Left cardiac atrium (tissue), 4 donors: Measurements from ENCODE around the gene HECW1. TPM values are rescaled to one million over a fixed set of nuclear protein-coding genes. Genes with fewer than 3 reads are reported as not detected.

Source experiments
- ATAC-seq, 2 donors: fragments of 200-7000 bp; cut with Tn5 transposase; one replicate each; pipeline ENCODE4 v1.9.1; 2020; ENCODE audit warnings: mild to moderate bottlenecking in 2 of 2, moderate library complexity in 2 of 2
- DNase-seq: peaks from one replicate; pipeline ENCODE4 v3.0.0-alpha.2; 2020
- intact Hi-C, 2 donors: fragments of 100-400 bp; cut with DNase I; formaldehyde crosslinking; loops; one replicate each; pipeline versions ENCODE4 v1.14.1 to v1.15.1; 2022 to 2023
- total RNA-seq, 2 donors: library from RNA; stranded (reverse); fragmentation: NEBNext Ultra II Directional; extraction: Animal tissue kit (Norgen Biotek cat#: 25700); gene quantifications; one replicate each; pipeline ENCODE4 v1.2.1, GENCODE V29; 2021
- donor health status: DM: no; HTN: yes; CAD: no.
- donor health status: DM: no; HTN: yes; CAD: no; lungs with severe emphysema.
- donor health status: DM: yes; HTN: yes; CAD: no.
- donor health status: Dilated cardiomyopathy.

Gene HECW1
- total RNA-seq, 2 donors from 2014 or later = not detected

DNA sequence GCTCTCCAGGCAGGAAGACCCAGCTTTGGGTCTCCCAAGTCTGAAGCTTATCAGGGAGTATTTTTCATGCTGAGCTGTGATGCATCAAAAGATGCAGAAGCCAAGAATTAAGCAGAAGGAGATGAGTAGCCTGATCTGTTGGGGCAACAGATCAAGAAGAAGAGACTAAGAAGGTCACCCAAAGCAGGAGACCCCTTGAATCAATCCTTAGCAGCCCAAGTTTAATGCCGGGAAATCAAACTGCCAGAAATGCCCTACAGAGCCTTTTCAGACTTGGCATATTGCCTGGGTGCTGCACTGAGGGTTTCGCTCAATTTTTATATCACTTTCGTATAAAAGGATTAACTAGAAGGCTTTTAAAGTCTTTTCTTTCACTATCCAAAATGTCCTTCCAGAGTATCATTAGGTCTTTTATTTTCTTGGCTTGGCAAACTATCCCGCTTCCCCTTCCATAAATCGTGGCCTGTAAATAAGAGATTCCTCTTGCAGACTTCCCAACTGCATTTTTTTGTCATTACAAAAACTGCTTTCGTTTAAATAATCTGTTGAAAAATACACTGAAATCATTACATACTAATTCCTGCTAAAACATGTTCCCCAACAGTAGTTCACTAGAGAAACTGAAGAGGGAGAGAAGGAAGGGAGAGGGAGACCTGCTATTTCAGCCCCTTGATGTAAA lies 421.5 kb downstream of the HECW1 start:
- no peak for DNase-seq

DNA sequence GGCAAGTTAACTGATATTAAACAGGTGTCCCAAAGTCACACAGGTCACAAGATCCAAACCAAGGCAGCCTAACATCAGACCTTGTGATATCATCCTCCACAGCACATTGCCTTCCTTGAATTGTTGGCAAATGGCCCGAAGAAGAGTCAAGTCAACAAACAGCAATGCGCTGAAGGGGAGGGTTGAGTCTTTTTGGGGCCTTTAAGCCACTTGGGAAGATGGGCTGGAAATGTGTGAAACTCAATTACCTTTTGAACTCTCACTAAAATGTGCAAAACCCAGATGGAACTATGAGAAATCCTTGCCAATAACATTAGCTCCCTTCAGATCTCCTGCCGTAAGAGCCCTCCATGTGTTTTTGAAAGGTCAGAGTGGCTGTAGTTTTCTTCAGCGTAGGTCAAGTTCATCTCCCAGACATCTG lies 422.6 kb downstream of the HECW1 start:
- DNase-seq (no peak), ATAC-seq (no peak)
- intact Hi-C loops = no loop called here

More for the DNA sequence above, 421.5 kb downstream of the HECW1 start:
- intact Hi-C loops = loop anchor here in 1 of 2 donors (5.0 kb wide), 1 partner anchor 177 kb away; no protein-coding TSS in a partner anchor
- ATAC-seq = no peak

DNA sequence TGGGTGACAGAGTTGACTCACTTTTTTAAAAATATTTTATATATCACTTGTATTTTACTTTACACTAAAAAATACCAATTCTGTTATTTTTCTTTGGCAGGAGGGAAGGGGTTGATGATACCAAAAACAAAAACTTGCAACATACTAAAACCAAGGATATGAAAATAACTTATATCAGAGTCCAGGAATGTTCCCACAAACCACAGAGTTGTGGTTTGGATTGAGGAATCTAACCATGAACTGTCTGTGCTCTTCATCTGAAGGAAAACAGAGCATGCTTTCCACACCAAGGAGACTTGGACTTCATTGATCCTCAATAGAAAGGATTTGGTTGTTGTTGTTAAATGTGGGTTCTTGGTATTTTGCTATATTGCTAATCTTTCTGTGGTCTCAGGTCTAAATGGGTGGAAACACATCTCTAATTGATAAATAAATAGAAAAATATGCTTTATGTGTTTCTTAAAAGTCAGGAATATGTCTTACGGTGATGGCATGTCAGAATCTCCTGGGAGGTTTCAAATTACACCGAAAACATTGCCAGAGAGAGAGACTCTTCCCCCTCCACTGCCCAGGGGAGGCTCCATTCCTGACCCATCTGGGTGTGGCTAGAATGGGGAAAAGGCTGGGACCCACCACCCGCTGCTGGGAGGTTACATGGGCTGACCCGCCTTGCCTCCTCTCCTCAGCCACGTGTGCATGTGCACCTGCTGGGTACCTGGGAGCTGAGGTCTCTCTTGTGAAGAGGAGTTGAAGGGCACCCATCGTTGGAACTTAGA lies 423.6 kb downstream of the HECW1 start:
- no peak for DNase-seq
- ATAC-seq = peak in 1 of 2 donors; percentile 58
- intact Hi-C loops = no loop called here

DNA sequence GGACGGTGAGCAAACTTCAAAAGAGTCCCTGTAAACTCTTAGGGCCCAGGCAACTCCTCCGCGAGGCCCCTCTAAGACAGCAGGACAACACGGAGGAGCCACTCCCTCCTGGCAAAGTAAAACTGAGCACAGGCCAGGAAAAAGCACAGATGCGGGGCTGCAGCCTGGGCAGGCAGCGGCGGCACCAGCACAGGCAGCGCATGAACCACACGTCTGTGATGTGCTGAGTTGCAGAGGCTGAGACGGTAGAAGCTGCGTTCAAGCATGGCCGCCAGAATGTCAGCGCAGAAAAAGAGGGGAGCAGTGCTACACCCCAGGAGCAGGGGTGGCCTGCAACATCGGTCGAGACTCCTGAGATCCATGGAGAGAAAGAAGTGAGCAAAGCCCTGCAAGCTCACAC lies 424.3 kb downstream of the HECW1 start:
- no peak for DNase-seq
- no peak for ATAC-seq
- intact Hi-C loops = no loop called here

DNA sequence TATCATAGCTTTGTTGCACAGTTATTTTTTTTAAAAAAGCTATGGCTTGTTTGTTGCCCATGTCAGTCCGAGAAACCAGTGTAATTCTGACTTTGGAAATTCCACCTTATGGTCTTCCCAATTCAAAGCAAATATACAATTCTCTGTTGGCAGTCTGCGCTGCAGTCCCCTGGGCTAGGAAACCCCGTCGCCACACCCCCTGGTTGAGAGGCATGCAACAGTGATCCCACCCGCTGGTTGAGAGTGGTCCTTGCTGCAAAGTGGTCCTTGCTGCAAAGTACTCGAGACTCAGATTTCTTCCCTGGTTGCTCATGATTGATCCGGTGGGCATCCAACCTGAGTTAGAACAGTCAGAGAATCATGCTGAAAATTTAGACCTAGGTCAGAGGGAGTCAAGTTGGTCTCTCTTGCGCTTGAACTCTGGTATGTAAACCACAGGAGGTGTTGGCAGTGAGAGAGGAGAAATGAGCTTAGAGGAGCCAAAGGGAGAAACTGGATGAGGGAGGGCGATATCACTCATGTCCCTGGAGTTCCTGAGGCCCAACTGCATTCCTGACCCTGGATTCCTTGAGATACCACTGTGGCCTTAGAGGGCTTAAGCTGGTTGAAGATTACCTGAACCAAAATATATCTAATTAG lies 425.4 kb downstream of the HECW1 start:
- ATAC-seq (no peak), DNase-seq (no peak)
- intact Hi-C loops = no loop called here

DNA sequence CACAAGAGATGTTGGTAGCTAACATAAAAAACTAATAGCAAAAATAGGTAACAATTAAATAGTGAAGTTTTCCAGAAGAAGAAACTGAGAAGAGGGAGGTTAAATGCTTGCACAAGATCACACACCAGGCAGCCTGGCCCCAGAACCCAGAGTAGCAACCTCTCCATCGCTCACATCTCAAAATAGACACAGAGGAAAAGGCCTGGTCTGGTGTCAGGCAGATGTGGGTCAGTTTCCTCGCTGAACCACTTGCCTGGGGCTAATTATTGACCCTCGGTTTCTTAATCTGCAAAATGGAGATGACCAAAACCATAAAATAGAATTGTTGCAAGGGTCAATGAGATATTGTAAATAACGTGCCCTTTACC lies 425.9 kb downstream of the HECW1 start:
- ATAC-seq (no peak), DNase-seq (no peak)
- intact Hi-C loops = no loop called here

DNA sequence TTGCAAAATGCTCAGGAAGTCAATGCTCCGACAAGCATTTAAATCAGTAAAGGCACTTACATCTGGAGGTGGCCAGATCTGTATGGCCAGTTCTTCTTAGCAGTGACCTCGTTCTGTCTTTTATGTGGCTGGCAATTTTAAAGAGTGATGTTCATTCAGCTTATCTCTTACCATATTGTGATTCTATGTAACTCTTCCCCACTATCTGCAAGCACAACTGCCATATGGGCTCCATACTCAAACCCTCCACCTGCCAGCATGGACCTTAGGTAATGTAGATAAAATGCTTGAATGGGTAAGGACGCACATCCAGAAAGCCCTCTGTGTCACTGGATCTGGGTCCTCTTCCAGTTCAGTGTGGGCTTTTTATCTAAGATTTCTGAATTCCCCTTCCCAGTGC lies 428.0 kb downstream of the HECW1 start:
- intact Hi-C loops = no loop called here
- DNase-seq (no peak), ATAC-seq (no peak)

DNA sequence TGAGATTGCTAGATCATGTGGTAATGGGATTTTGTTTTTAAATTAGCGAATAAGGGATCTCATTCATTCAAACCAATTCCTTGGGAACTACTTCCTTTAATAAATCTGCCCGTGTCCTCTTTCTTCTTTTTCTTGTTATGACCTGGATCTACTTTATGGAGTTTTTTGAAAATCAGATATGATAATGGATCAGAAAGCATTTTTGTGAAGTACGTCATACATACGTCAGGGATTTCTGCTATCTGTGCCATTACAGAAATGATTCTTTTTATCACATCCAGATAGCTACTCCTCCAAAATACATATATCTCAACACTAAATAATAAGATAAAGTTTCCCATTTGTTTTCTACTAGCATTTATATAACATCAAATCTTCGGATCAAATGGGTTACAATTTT lies 430.3 kb downstream of the HECW1 start:
- ATAC-seq (no peak), DNase-seq (no peak)
- intact Hi-C loops = no loop called here

DNA sequence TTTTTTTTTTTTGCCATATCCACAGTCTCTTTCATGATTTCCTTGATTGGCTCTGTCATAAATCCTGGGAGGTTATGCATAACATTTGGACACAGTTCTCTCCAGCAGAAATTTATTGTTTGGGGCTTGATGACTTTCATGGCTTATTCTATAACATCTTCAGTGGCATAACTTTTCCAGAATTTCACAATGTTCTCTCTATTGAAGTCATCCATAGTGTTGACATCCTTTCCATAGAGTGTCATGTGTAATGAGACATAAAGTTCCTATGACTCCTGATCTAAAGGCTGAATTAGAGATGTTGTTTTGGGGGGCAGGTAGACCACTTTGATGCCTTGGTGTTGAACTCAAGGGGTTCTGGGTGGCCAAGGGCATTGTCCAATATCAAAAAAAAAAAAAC lies 433.8 kb downstream of the HECW1 start:
- DNase-seq (no peak), ATAC-seq (no peak)
- intact Hi-C loops = no loop called here

DNA sequence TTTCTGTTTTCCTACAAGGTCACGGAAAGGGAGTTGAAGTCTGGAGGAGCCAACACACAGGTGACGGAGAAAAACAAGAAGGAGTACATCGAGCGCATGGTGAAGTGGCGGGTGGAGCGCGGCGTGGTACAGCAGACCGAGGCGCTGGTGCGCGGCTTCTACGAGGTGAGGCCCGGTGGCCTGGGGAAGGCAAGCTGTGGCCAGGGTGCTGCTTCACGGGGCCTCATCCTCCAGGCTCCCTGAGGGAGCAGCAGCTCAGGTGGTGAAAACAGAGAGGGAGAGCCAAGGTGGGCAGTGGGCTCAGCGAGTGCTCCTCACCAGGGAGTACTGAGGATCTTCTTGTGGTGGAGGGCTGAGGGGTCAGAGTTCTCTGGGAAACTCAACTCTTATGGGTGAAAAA lies 438.0 kb downstream of the HECW1 start:
- intact Hi-C loops = no loop called here

DNA sequence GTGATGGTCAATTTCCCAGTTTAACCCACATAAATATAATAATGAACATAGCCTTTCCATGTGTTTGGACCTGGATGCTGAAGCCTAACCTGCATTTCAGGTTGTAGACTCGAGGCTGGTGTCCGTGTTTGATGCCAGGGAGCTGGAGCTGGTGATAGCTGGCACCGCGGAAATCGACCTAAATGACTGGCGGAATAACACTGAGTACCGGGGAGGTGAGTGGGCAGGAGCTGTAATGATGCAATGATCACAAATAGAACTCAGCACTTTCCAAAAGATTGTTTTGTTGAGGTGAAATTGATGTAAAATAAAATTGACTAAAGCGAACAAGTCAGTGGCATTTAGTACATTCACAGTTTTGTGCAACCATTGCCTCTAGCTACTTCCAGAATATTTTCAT lies 439.7 kb downstream of the HECW1 start:
- intact Hi-C loops = no loop called here
- DNase-seq = no peak
- no peak for ATAC-seq

More for the DNA sequence above, 438.0 kb downstream of the HECW1 start:
- DNase-seq (no peak), ATAC-seq (no peak)

DNA sequence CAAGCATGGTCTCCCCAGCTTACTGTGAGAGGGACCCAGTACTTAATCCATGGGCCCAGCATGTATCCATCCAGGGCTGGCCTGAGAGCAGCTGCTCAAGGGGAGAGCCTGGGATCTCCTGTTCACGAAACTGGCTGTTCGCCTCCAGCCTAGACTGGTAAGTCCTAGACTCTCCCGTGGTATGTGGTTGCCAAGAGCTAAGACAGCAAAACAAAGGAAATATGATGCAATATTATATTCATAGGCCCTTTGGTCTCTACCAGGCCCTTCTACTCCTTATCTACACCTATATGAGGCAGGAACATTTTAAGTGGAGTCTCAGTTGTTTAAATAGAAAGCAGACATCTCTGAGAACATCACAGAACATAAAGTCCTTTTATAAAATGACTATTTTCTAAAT lies 441.6 kb downstream of the HECW1 start:
- DNase-seq (no peak), ATAC-seq (peak in 1 of 2 donors; percentile 61)
- intact Hi-C loops = no loop called here

DNA sequence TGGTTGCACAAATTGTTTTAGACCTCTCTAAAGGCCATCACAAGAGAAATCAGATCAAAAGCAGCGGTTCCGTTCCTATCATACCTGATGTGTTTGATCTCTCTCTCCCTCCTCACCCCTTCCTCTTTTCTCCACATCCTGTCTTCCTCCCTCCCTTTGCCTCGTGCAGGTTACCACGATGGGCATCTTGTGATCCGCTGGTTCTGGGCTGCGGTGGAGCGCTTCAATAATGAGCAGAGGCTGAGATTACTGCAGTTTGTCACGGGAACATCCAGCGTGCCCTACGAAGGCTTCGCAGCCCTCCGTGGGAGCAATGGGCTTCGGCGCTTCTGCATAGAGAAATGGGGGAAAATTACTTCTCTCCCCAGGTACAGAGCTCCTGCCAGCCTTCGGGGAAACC lies 442.0 kb downstream of the HECW1 start:
- DNase-seq (no peak), ATAC-seq (no peak)
- intact Hi-C loops = no loop called here

DNA sequence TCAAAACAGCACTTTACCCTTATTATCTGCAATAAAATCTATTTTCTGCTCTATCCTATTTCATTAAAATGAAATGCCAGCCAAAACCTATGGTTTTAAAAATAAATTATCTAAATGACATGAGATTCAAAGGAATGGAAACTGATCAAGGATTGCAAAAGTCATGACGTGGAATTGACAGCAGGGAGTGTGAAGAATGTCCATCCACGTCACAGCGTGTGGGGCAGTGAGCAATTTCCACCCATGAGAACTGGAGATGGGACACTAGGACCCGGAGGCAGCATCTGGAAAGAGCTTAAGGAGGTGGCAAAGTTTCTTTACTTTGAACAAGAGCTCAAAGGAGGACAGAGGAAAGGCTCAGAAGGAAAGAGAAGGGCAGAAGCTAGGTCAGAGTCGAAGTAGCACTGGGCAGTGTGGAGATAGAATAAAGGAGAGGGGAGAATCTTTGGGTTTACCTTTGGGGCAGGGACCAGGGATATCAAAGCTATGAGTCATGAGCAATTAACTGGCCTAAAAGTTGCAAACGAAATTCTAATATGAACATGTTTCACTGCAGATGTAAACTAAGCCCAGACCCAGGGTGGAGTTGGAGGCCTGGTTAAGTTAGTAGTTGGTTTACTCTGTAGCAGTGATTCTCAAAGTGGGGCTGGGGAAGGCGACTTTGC lies 445.5 kb downstream of the HECW1 start:
- DNase-seq (no peak), ATAC-seq (no peak)
- intact Hi-C loops = no loop called here

DNA sequence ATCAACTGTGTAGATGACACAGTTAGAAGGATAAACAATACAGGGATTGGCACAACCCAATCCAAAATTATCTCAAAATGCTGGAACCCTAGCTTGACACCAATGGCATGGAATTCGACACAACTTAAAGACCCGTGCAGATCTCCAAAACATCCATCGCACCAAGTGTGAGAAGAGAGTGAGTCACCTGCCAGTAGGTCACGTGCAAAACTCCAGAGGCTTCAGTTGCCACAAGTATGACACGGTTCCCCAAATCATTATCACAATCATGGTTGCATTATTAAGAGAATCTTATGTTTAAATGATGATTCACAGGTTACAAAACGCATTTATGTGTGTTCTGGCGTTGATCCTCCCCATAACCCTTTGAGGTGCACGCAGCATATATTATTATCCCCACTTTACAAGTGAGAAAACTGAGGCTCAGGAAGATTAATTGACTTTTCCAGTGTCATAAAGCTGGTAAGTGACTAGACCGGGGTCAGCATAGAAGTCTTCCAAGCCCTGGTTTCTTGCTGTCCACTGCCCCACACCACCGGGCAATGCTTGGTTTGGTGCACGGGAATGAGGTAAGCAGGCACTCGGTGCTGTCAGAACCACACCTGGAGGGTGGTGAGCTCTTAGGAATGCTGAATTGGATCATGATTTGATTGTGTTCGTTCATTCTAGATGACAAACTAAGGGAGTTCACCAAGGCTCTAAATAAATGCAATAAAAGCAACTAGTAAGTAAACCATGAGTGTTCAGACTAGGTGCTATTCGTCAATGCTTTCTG lies 446.9 kb downstream of the HECW1 start:
- intact Hi-C loops = no loop called here
- ATAC-seq (no peak), DNase-seq (no peak)

DNA sequence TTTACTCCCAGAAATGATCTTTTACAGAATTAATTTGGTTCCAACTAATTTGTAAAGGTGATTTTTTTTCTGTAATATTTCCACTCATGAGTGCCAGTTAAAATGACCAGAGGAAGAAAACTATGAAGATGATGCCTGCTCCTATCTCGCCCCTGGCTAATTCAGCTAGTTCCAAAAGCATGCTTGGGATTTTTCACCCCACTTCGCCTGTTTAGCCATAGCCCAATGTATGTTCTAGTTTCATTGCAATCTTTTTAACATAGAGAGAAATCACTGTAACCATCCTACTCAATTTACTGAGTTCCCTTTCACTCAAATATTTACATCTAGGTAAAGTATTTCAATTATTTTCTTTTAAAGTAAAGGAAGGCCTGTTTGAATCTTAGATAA lies 447.5 kb downstream of the HECW1 start:
- intact Hi-C loops = no loop called here
- DNase-seq = no peak
- ATAC-seq = no peak

DNA sequence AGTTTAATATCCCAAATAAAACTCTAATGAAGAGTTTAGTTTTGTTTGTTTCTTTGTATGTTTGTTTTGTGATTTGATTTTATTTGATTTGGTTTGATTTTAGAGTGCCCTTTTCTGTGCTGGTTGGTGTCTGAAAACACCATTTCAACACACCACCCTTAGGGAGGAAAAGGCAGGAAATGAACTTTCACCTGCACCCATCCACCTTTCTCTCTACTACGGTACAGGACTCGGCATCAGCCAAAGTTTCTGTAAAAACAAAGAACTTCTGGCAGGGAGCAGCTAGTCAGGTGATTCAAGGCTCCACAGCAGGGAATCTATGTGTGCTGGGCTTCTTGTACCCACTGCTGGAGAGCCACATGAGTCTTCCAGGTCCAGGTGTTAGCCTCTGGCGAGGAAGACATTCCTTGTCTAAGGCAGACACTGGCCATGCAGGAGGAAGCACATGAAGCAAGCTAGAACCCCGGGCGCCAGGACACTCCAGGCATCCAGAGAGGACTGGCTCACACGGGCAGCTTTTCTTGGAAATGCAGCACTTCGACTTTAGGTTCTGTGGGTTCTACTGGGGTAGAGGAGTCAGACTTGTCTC lies 448.4 kb downstream of the HECW1 start:
- intact Hi-C loops = no loop called here
- ATAC-seq (no peak), DNase-seq (no peak)

DNA sequence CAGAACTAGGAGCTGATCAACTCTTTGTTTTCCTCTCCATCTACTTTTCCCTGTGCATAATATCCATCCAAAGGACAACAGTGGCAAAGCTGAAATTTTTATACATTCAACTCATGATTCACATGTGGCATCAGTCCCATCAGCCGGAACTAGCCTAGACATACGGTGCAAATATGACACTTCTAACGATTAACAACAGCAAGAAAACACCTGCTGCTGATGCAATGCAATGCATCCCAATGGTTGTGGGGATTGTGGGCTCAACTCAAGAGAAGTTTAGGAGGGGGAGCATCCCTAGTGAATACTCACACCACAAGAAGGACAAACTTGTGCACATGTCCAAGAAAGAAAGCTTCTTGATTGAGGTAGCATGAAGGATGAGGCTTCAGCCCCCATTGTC lies 449.9 kb downstream of the HECW1 start:
- ATAC-seq = no peak
- intact Hi-C loops = no loop called here
- no peak for DNase-seq

DNA sequence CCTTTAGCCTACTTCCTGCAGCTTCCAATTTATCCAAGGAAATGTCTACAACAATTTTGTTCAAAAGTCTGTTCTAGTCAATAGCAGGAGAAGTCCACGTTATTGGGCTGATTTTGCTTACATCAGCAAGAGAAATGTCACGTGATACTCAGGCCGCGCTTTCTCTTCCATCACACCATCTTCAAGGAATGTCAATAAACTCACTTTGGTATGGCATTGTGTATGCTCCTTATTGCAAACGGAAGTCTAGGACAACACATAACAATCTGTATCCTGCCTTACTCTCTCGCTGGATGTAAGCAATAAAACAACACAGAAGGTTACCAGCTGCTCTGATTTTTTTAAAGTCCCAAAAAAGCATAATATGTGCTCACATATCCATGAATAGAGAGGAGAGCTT lies 453.3 kb downstream of the HECW1 start:
- DNase-seq = no peak
- no peak for ATAC-seq
- intact Hi-C loops = no loop called here
